ENCODE measurements around the gene NTNG2.

NTNG2 gene

GRCh38 chr9:132243156-132244074 lies 81.6 kb downstream of the NTNG2 start:
- DNase-seq (ENCODE audit: extremely low read depth, low read depth) = no peak
- TF ChIP-seq CTCF (IDR thresholded peaks at IDR 0.05; ENCODE audit: low read depth, low read length, missing control alignments) = no peak
- no peak overlapping the region for H3K4me3 ChIP-seq (replicated peaks; ENCODE audit: low read depth, low read length)

GRCh38 chr9:132244582-132245455 lies 83.0 kb downstream of the NTNG2 start:
- TF ChIP-seq CTCF (IDR thresholded peaks at IDR 0.05; ENCODE audit: low read depth, low read length, missing control alignments) = no peak
- no peak overlapping the region for H3K4me3 ChIP-seq (replicated peaks; ENCODE audit: low read depth, low read length)
- no peak for DNase-seq (ENCODE audit: extremely low read depth, low read depth)

GRCh38 chr9:132245465-132245864 lies 83.6 kb downstream of the NTNG2 start:
- TF ChIP-seq CTCF (IDR thresholded peaks at IDR 0.05; ENCODE audit: low read depth, low read length, missing control alignments) = no peak
- no peak overlapping the region for H3K4me3 ChIP-seq (replicated peaks; ENCODE audit: low read depth, low read length)
- DNase-seq (ENCODE audit: extremely low read depth, low read depth) = no peak

GRCh38 chr9:132247942-132248341 lies 86.1 kb downstream of the NTNG2 start:
- no peak for TF ChIP-seq CTCF (IDR thresholded peaks at IDR 0.05; ENCODE audit: low read depth, low read length, missing control alignments)
- no peak for DNase-seq (ENCODE audit: extremely low read depth, low read depth)
- no peak overlapping the region for H3K4me3 ChIP-seq (replicated peaks; ENCODE audit: low read depth, low read length)

GRCh38 chr9:132249123-132249522 lies 87.3 kb downstream of the NTNG2 start:
- no peak for DNase-seq (ENCODE audit: extremely low read depth, low read depth)
- TF ChIP-seq CTCF (IDR thresholded peaks at IDR 0.05; ENCODE audit: low read depth, low read length, missing control alignments) = no peak
- no peak overlapping the region for H3K4me3 ChIP-seq (replicated peaks; ENCODE audit: low read depth, low read length)

- DNase-seq (ENCODE audit: extremely low read depth, low read depth) = no peak
- no peak for TF ChIP-seq CTCF (IDR thresholded peaks at IDR 0.05; ENCODE audit: low read depth, low read length, missing control alignments)
- no peak overlapping the region for H3K4me3 ChIP-seq (replicated peaks; ENCODE audit: low read depth, low read length)
These were observed 87.8 kb downstream of the NTNG2 start for GRCh38 chr9:132249690-132250089.
